VCaP (cell line): ENCODE data around the gene POLL.

Experiments used
- H3K27ac ChIP-seq: fragments of 450-650 bp; 2 replicates; pipeline ENCODE4 v1.5.1; 2017
- TF ChIP-seq, protein P1 (sequence below): fragments of 450-650 bp; conservative IDR thresholded peaks from 2 replicates; pipeline ENCODE4 v1.5.1; 2017; ENCODE audit warnings: mild to moderate bottlenecking, moderate library complexity

The POLL gene

DNA sequence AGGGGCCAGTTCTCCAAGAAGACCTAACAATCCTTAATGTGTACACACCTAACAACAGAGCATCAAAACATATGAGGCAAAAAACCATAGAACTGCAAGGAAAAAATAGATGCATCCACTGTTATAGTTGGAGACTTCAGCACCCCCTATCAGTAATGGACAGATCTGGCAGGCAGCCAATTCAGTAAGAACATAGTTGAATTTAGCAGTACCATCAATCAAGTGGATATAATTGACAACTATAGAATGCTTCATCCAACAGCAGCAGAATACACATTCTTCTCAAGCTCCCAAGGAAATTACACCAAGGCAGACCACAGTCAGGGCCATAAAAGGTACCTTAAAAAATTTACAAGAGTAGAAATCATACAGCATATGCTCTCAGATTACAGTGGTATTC, 42.2 kb downstream of the POLL start:
- TF ChIP-seq, protein P1, sequence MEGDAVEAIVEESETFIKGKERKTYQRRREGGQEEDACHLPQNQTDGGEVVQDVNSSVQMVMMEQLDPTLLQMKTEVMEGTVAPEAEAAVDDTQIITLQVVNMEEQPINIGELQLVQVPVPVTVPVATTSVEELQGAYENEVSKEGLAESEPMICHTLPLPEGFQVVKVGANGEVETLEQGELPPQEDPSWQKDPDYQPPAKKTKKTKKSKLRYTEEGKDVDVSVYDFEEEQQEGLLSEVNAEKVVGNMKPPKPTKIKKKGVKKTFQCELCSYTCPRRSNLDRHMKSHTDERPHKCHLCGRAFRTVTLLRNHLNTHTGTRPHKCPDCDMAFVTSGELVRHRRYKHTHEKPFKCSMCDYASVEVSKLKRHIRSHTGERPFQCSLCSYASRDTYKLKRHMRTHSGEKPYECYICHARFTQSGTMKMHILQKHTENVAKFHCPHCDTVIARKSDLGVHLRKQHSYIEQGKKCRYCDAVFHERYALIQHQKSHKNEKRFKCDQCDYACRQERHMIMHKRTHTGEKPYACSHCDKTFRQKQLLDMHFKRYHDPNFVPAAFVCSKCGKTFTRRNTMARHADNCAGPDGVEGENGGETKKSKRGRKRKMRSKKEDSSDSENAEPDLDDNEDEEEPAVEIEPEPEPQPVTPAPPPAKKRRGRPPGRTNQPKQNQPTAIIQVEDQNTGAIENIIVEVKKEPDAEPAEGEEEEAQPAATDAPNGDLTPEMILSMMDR = no peak

DNA sequence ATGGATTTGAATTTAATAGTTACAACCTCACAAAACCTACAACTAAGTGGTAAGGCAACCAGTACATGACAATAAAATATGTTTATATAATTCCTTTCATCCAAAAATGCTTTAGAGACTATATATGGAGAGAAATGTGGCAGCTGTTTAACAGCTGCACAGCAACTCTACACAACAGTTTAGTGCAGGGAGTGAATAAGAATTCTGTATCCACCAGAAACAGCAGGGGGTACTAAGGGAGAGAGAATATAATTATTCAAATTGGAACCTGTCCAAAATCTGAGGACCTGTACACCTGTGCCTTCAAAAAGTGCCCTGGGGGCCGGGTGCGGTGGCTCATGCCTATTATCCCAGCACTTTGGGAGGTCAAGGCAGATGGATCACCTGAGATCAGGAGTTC, 49.6 kb downstream of the POLL start:
- no peak overlapping the region for H3K27ac ChIP-seq
- TF ChIP-seq, protein P1 = no peak

More for the DNA sequence above, 42.2 kb downstream of the POLL start:
- no peak overlapping the region for H3K27ac ChIP-seq

DNA sequence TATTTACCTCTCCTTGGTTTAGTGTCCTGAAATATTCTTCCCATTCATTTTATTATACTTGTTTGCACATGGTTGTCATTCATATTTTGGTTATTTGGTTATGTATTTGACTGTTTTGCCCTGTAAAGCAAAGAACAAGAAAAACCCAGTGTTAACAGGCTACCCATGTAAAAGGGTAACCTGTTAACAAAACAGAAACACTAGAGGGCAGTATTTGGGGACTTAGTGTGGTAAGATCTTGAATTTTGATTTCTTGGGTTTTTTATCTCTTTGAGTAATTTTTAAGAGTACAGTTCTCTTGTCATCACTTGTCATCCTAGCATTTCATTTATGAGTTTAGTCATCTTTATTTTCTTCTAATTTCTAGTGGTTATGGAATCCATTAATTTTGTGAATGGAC, 51.3 kb downstream of the POLL start:
- H3K27ac ChIP-seq = no peak overlapping the region

GRCh38 chr10:101535949-101536348, 52.1 kb downstream of the POLL start:
- TF ChIP-seq, protein P1 = no peak
- H3K27ac ChIP-seq = no peak overlapping the region

More for the DNA sequence above, 51.3 kb downstream of the POLL start:
- TF ChIP-seq, protein P1 = peak; percentile 60

GRCh38 chr10:101529725-101530553, 58.1 kb downstream of the POLL start:
- peak overlapping the region; percentile 51; the same call in 1 of the 2 replicates for H3K27ac ChIP-seq
- TF ChIP-seq, protein P1 = no peak

DNA sequence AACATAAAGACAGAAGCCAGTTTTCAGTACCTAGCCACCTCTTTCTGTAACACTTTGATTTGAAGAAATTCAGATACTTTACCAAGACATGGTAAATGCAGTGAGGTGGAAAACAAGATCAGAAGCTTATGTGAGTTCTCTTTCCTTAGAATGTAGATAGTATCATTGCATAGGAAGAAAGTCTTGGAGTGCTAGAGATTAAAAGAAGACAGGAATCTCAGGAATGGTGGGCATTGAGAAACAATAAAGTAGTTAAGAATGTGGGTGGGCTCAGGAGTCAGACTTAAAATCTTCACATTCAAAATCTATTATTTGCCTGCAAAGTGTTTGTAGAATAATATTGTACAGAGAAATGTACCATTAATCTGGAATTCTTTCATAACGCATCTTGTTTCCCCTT, 58.9 kb downstream of the POLL start:
- TF ChIP-seq, protein P1 = no peak
- H3K27ac ChIP-seq = peak overlapping the region; percentile 51; the same call in 1 of the 2 replicates
